HG03159 (cell line): Measurements from ENCODE around the gene TAGLN.
"Not testable (repeated sequence)": the region's sequence is repeated elsewhere in the genome, so short reads cannot be mapped to it uniquely, and the experiment has no call there.

Source experiments
- ATAC-seq: cut with Tn5 transposase; IDR thresholded peaks from one replicate; pipeline ENCODE4 v1.9.1; 2021; ENCODE audit warnings: mild to moderate bottlenecking, moderate library complexity; ENCODE audit not compliant: unreplicated experiment

TAGLN gene

DNA sequence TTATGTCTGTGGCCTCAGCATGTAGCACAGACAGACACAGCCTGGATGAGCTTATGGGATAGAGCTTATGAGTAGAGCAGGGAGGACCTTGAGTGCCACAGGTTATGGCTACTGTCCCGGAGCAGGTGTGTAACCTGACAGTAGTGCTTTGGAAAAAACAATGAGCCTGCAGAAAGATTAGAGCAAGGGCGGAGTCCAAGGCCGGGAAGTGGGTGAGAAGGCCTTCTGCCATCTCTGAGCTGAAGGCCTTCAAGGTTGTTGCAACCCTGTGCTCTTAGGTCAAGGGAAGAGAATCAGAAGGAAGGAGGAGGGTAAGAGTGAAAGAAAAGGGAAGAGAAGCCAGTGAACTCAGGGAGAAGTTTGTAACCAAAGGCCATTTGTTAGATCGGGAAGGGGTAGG is 3.9 kb upstream of the TAGLN start:
- no peak for ATAC-seq

GRCh38 chr11:117195761-117196160 is 3.4 kb upstream of the TAGLN start:
- no peak for ATAC-seq

- ATAC-seq, result no peak
Measured at GRCh38 chr11:117197006-117197405, 2.2 kb upstream of the TAGLN start.

DNA sequence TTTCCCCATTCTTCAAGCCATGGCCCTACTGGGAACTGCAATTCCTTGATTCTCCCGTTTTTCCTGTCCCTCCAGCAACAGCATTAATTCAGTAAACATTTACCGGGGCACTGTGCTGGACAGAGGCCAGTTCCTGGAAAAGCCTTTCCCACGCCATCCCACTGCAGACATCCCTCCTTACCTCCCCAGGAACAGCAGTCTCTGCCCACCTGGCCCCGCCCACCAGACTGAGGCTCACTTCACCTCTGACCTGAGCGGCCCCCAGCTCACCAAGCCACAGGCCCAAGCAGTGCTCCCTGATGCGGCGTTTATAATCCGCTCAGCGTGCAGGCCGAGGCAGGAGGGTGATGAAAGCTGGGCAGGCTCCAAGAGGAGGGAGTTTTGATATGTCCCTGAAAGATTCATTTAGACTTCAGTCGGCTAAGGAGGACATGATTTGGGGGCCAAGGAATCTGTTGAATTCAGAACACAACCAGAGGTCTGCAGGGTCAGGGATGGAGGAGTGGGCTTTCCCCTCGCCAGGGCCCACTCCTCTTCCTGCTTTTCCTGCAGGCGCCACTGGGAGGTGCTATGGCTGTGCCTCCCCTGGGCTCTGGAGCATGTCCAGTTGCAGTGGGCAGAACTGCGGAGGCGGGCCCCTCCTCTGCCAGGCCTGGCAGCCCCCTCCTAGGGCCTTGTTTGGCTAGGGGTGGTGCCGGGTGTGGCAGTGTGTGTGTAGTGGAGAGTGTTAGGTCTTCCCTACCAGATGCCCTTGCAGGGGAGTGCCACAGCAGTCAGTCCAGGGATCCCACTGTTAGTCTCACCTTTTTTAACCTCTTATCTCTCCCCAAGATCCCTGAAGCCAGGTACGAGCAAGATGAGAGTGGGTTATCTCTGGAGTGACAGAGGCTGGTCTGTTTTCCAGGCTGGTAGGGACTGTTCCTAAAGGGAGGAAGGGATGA is 1.4 kb upstream of the TAGLN start:
- no peak for ATAC-seq

- no peak for ATAC-seq
Measured at GRCh38 chr11:117198613-117199012, 557 bp upstream of the TAGLN start.

DNA sequence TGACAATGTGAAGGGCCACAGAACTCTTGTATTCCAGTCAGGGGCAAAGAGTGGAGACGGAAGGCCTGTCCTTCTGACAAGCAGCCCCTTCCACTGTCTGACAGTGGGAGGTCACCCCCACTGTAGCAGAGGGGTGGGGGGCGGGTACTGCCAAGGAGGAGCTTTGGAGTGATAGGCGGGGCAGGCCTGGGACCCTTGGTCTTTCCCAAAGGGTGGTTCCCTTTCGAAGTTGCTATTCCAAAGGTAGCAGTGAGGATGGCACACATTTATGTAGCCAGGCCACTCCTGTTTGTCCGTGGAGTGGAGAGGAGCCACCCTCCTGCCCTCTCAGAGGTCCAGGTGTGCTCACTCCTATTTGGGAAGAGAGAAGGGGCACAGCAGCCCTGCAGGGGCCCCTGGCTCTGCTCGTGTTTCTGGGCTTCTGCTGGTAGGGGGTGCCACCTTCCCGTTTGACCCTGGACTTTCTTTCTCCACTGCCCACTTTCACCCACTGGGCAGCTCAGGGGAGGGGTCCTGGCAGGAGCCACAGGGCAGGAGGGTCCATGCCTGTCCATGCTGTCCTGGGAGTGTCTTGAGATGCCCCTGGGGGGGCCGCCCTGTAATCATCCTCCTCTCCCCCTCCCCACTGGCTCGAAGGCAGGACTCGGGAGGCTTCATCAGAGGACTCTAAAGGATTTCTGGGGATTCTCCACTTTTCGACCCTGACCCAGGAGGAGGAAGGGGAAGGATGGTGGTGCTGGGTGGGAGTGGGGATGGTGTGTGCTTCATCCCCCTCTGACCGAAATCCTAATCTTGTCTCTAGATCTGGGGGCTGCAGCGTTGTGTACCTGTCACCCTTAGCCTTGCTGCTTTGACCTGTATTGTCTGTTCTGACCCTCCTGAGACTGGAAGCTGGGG is 994 bp downstream of the TAGLN start:
- no peak for ATAC-seq

- ATAC-seq, result no peak
Measured at GRCh38 chr11:117200813-117201657, 1.9 kb downstream of the TAGLN start.

- ATAC-seq, result no peak
Measured at GRCh38 chr11:117201658-117202305, 2.6 kb downstream of the TAGLN start.

DNA sequence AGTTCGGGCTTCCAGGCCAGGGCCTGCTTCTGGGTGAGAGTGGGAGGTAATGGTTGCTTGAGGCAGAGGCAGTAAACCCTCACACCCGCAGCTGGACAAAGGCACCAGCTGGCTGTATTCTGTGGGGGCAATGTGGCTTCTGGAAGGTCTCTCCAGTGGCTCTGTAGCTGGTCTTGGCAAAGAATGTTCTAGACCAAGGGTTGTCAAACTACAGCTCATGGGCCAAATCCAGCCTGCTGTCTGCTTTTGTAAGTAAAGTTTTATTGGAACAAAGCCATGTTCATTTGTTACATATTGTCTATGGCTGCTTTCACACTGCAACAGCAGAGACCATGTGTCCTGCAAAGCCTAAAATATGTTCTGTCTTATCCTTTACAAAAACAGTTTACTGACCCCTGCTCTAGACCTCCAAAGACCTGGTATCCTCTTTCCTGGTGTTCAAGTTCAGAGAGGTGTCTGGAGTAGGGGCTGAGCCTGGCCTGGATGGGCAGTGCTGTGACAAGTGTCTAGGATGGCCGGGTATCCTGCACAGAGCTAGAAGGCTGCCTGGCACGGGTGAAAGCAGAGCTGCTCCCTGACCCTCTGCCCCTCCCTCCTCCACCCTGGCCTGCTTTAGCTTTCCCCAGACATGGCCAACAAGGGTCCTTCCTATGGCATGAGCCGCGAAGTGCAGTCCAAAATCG is 3.4 kb downstream of the TAGLN start:
- ATAC-seq, result no peak

DNA sequence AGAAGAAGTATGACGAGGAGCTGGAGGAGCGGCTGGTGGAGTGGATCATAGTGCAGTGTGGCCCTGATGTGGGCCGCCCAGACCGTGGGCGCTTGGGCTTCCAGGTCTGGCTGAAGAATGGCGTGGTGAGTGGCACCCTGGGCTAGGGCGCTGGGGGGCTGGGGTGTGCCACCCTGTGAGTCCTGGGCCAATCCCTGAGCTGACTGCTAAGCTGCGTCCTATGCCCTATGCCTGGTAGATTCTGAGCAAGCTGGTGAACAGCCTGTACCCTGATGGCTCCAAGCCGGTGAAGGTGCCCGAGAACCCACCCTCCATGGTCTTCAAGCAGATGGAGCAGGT is 3.9 kb downstream of the TAGLN start:
- no peak for ATAC-seq

- no peak for ATAC-seq
Measured at GRCh38 chr11:117204283-117205080, 5.3 kb downstream of the TAGLN start.

DNA sequence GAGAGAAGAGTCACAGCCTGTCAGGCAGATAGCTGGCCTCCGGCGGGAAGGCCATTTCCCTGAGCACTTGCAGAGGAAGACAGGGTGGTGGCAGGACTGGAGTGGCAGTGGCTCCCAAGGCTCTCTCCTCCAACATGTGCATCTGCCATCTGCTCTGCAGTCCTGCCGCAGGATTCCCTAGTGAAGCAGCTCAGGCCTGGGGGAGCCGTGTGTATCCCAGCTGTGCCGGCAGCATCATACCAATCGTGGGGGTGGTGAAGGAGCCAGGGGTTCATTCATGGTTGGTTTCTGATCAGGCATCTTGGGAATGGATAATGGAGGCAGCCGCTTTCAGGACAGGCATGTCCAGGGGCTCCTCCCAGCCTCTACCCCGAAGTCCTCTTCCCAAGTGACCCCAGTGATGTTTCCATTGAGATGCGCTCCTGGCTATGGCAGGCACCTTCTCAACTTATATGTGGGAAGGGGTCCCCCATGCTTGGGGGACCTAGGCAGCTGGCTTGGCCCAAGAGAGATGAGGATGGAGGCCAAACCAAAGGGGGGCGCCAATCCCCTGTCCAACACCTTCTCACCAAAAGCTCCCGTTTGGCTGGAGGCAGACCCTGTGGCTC is 6.1 kb downstream of the TAGLN start:
- no peak for ATAC-seq

DNA sequence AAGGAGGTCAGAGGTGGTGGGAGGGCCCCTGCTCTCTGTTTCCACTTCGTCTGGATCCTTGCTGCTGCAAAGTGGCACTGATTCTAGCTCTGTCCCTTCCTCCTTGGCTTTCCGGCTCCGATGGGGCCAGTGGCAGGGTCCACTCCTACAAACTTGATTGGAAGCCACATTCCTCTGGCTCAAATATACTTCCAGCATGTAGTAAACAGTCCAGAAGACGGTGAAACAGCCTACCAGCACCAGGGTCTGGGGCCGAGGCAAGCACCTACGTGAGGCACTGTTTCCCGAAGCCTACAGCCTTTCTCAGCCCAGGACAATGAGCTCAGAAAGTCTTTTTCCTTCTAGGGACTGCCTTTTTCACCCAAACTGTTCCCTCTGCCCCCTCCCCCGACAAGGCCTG is 6.9 kb downstream of the TAGLN start:
- not testable (repeated sequence) for ATAC-seq

DNA sequence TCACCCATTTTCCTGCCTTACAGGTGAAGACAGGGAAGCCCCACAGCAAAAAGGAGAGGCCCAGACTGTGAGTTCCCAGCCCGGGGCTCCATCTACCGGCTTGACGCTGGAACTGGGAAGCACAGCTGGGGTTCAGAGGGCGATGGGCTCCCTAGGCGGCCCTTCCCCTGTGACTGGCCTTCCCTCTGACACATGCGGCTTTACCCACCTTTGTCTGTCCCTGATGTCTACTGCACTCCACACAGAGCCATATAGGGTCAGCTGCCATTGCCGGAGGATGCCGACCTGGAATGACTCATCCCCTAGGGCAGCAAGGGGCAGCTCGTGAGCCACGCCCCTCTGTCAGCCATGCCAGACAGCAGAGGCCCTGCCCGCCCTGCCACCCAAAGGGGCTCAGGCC is 7.7 kb downstream of the TAGLN start:
- ATAC-seq, result not testable (repeated sequence)

DNA sequence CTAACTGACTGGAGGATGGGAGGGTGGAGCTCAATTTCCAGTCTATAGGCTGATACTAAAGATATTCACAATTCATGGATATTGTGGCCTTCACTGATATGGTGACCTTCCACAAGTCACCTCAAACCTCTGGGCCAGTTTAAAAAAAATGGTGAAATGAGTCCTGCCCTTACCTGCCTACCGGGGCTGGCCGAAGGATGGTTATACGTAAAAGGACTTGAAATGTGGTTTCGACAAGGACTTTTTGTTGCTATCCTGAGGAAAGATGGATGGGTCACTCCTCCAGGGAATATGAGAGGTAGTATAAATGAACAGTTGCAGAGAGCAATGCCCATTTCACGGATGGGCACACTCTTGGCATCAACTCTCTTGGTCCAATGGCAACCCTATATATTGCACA is 8.3 kb downstream of the TAGLN start:
- not testable (repeated sequence) for ATAC-seq

DNA sequence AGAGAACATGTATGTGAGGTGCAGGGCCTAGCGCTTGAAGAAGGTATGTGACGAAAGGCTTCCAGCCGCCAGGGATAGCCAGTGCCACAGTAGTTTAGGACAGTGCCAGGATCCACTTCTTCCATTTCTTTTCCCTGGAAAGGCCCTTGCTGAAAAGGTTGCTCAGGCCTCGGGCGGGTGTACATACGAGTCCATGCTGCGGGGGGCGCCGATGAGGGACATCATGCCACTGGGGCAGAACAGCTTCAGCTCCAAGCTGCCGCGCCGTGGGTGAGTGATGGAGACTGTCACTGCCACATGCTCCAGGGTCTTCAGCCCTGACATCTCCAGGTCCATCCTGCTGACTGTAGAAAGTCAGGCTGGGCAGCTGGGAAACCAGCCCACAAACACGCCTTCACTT is 9.5 kb downstream of the TAGLN start:
- ATAC-seq, result not testable (repeated sequence)

- not testable (repeated sequence) for ATAC-seq
Measured at GRCh38 chr11:117209351-117210125, 10.4 kb downstream of the TAGLN start.

GRCh38 chr11:117210620-117211019 is 11.4 kb downstream of the TAGLN start:
- ATAC-seq, result no peak
